ENCODE results near the gene GABBR2. TPM values are rescaled to one million over a fixed set of nuclear protein-coding genes. Genes with fewer than 3 reads are reported as not detected.

GABBR2 gene
- total and polyA plus RNA-seq, 2 of the 8 experiments (the other 6 are each of a cell fraction or from before 2014, with no cell fraction given): 0.50 to 1.2 TPM

DNA sequence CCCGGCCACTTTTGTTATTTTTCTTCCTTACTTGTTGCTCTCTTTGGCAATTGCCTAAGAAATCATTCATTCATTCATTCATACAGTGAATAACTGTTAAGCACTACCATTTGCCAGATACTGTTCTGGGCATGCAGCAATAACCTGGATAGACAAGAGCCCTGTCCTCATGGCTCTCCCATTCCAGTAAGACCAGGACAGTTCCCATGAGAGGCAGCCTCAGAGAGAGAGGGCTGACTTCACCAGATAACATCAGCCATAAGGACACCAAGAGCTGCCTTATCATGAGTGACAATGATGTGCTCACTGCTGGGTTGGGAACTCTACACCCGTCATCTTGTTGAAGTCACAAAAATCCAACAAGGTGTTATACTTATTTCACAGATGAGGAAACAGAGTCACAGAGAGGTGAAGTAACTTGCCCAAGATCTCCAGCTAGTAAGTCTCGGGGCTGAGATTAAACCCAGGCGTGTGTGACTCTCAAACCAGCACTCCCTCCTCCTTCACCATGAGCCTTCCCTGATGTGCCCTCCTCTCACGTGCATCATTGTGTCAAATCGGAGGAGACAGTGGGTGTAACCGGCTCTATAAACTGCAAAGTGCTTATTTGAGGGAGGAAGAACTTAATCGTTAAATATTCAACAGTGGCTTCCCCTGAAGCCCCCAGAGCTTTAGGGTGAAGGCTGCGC, 392.1 kb downstream of the GABBR2 start:
- Histone ChIP-seq H3K18ac (ENCODE audit: extremely low read depth, low read length) (no peak overlapping the region), H2AFZ (ENCODE audit: low read length) (no peak overlapping the region), H2BK15ac (ENCODE audit: low read length) (no peak overlapping the region), H3K23me2 (ENCODE audit: low read depth, low read length) (no peaks in the 10 kb centered on the region; the same call in 1 of the 2 replicates), H2BK5ac (ENCODE audit: low read depth, low read length) (no peak overlapping the region), H3K4me2 (ENCODE audit: insufficient read depth in 1 of 2, low read depth in 2 of 2, low read length in 2 of 2) (no peak overlapping the region), H3K4me3 (ENCODE audit: extremely low read depth in 1 of 4, insufficient read depth in 2 of 4, low read depth in 3 of 4, low read length in 4 of 4) (no peak overlapping the region), H3K14ac (ENCODE audit: insufficient read length) (no peak overlapping the region), H4K8ac (ENCODE audit: extremely low read depth, insufficient read depth, low read length) (no peak overlapping the region), H3K23ac (ENCODE audit: insufficient read length) (no peak overlapping the region), H2BK12ac (ENCODE audit: low read depth, low read length) (no peak overlapping the region), H2BK20ac (ENCODE audit: low read length) (no peak overlapping the region), H3K9ac (replicated peaks in 1 of 4; ENCODE audit: extremely low read depth in 1 of 4, low read depth in 3 of 4, low read length in 3 of 4) (no peak overlapping the region), H3K27me3 (replicated peaks in 1 of 4; ENCODE audit: control insufficient read depth in 3 of 4, extremely low read depth in 1 of 4, insufficient read depth in 3 of 4, low read length in 3 of 4) (no peaks in the 10 kb centered on the region), H3K36me3 (ENCODE audit: control insufficient read depth in 2 of 4, insufficient read depth in 4 of 4, low read length in 3 of 4) (no peaks in the 10 kb centered on the region), H3K79me1 (ENCODE audit: low read depth, low read length) (no peaks in the 10 kb centered on the region), H4K5ac (ENCODE audit: insufficient read length, low read depth, low read length) (no peak overlapping the region), H4K91ac (replicated peaks; ENCODE audit: insufficient read length, low read length) (no peak overlapping the region), H3K27ac (ENCODE audit: low read depth, low read length) (no peak overlapping the region), H2BK120ac (replicated peaks; ENCODE audit: low read depth, low read length) (no peak overlapping the region), H3K79me2 (ENCODE audit: control insufficient read depth in 1 of 2, insufficient read depth in 2 of 2, low read length in 2 of 2) (no peaks in the 10 kb centered on the region), H3K56ac (replicated peaks; ENCODE audit: insufficient read length, low read depth, low read length) (no peak overlapping the region), H3K9me3 (ENCODE audit: insufficient read depth in 2 of 2, low read depth in 1 of 2, low read length in 1 of 2) (no peaks in the 10 kb centered on the region), H2AK5ac (ENCODE audit: low read depth, low read length) (0 out of 2 replicates have a peak overlapping the region, but pooled peaks have one; percentile 25), H3K4me1 (replicated peaks in 1 of 4; ENCODE audit: control insufficient read depth in 3 of 4, insufficient read depth in 4 of 4, low read length in 3 of 4) (peaks cover 0 to 9% (median 7%) of the 10 kb centered on the region in 4 experiments; a peak in 5 of 7 replicates), H3K4ac (replicated peaks; ENCODE audit: insufficient read length, low read depth, low read length) (no peak overlapping the region), H4K20me1 (replicated peaks in 1 of 2; ENCODE audit: control insufficient read depth in 1 of 2, insufficient read depth in 2 of 2, low read length in 2 of 2) (no peaks in the 10 kb centered on the region)
- ChIA-PET POLR2A (ENCODE audit: partially characterized antibody) (no interaction called here), CTCF (ENCODE audit: partially characterized antibody) (interaction anchor here (0.6 to 5.5 kb wide), 23 partner anchors 7 to 459 kb away, joined by 3 to 41 read pairs (median 4); no protein-coding TSS in a partner anchor)
- no peak for DNase-seq (ENCODE audit: low read depth in 1 of 2, low spot score in 2 of 2)
- FAIRE-seq: no peak
- WGBS, 2 experiments (ENCODE audit: extremely low coverage in 1 of 2, insufficient coverage in 1 of 2, insufficient read length in 1 of 2, insufficient replicate concordance in 2 of 2, low coverage in 1 of 2, low lambda C conversion rate in 2 of 2, missing lambda C conversion rate in 1 of 2): 93% methylated on average over 9 of the region's 9 CpGs; no CpG with 5 or more reads in 1 of the 2 experiments
- no peak for TF ChIP-seq SP1 (IDR thresholded peaks at IDR 0.05; ENCODE audit: low read depth, low read length)
- TF ChIP-seq, protein P1, sequence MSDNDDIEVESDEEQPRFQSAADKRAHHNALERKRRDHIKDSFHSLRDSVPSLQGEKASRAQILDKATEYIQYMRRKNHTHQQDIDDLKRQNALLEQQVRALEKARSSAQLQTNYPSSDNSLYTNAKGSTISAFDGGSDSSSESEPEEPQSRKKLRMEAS (IDR thresholded peaks at IDR 0.05): no peak
- TF ChIP-seq SP4 (IDR thresholded peaks at IDR 0.05; ENCODE audit: low read length): no peak
- no peak for TF ChIP-seq TCF12 (IDR thresholded peaks at IDR 0.05; ENCODE audit: low read depth, low read length)
- no peak for TF ChIP-seq GTF2F1 (IDR thresholded peaks at IDR 0.05; ENCODE audit: borderline replicate concordance, low read depth, low read length)
- no peak for TF ChIP-seq HDAC6 (IDR thresholded peaks at IDR 0.05; ENCODE audit: low read depth, low read length)
- no peak for TF ChIP-seq GABPA (IDR thresholded peaks at IDR 0.05; ENCODE audit: borderline replicate concordance, insufficient read depth, low read length)
- TF ChIP-seq TAF7 (optimal IDR thresholded peaks at IDR 0.05; ENCODE audit: borderline replicate concordance, low read depth, low read length): no peak
- TF ChIP-seq SP2 (IDR thresholded peaks at IDR 0.05; ENCODE audit: low read length): no peak
- no peak for TF ChIP-seq RAD21 (IDR thresholded peaks at IDR 0.05 in 1 of 2, conservative IDR thresholded peaks at IDR 0.05 in 1 of 2; ENCODE audit: low read depth in 2 of 2, low read length in 2 of 2)
- TF ChIP-seq SIX5 (IDR thresholded peaks at IDR 0.05; ENCODE audit: low read depth, low read length): no peak
- no peak for TF ChIP-seq CHD1 (IDR thresholded peaks at IDR 0.05; ENCODE audit: low read depth, low read length)
- no peak for TF ChIP-seq KDM5A (IDR thresholded peaks at IDR 0.05; ENCODE audit: low read length)

Data from H1 (cell line).